ENCODE measurements around the gene ACSL6.

- TF ChIP-seq, protein P1, sequence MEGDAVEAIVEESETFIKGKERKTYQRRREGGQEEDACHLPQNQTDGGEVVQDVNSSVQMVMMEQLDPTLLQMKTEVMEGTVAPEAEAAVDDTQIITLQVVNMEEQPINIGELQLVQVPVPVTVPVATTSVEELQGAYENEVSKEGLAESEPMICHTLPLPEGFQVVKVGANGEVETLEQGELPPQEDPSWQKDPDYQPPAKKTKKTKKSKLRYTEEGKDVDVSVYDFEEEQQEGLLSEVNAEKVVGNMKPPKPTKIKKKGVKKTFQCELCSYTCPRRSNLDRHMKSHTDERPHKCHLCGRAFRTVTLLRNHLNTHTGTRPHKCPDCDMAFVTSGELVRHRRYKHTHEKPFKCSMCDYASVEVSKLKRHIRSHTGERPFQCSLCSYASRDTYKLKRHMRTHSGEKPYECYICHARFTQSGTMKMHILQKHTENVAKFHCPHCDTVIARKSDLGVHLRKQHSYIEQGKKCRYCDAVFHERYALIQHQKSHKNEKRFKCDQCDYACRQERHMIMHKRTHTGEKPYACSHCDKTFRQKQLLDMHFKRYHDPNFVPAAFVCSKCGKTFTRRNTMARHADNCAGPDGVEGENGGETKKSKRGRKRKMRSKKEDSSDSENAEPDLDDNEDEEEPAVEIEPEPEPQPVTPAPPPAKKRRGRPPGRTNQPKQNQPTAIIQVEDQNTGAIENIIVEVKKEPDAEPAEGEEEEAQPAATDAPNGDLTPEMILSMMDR (IDR thresholded peaks at IDR 0.05): no peak
- TF ChIP-seq POLR2A (IDR thresholded peaks at IDR 0.05) (no peak), EP300 (IDR thresholded peaks at IDR 0.05) (no peak), POLR2AphosphoS5 (IDR thresholded peaks at IDR 0.05) (no peak)
Observed at GRCh38 chr5:131977212-131977604, 34.2 kb downstream of the ACSL6 start.
